ENCODE results near the gene PATJ. TPM values are rescaled to one million over a fixed set of nuclear protein-coding genes. Genes with fewer than 3 reads are reported as not detected.

The PATJ gene
- total and polyA plus RNA-seq, 2 of the 13 experiments (the other 11 are each of a cell fraction or from before 2014, with no cell fraction given): 6.2 to 16.8 TPM

DNA sequence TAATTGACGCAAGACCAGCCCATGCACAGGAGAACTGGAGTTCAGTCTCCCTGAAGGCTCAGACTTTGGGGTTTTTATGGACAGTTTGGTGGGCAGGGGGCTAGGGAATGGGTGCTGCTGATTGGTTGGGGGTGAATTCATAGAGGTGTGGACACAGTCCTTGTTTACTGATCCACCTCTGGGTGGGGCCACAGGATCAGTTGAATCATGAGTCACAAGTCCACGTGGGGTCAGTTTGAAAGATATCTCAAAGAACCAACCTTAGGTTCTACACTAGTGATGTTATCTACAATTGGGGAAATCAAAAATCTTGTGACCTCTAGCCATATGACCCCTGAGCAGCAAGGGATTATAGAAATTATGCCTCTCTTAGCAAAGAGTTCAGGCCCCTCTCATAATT, 324.4 kb downstream of the PATJ start:
- TF ChIP-seq SOX6 (IDR thresholded peaks at IDR 0.05) (no peak), SOX6 (CRISPR knock-in tag; IDR thresholded peaks at IDR 0.05) (no peak), FOSL2 (CRISPR knock-in tag; IDR thresholded peaks at IDR 0.05) (peak; percentile 28; the same call in 1 of the 2 replicates)
- ChIA-PET POLR2A (no interaction called here), CTCF (ENCODE audit: low intra/inter-chr PET ratio, low total read pairs) (no interaction called here)
- no peak overlapping the region for H2AFZ ChIP-seq (ENCODE audit: low read length)
- BruUV-seq (replicated peaks): no TSS peak
- H3K4me2 ChIP-seq (ENCODE audit: low read depth, low read length): no peak overlapping the region
- no peaks in the 10 kb centered on the region for H3K4me1 ChIP-seq (ENCODE audit: insufficient read depth, low read length)
- H3K36me3 ChIP-seq (replicated peaks in 1 of 2; ENCODE audit: control insufficient read depth in 1 of 2, insufficient read depth in 2 of 2, low read length in 2 of 2): no peaks in the 10 kb centered on the region; a peak in 1 of 5 replicates
- no peak overlapping the region for H3K27ac ChIP-seq (ENCODE audit: extremely low read length, insufficient read depth, low read length)
- H3K4me3 ChIP-seq (replicated peaks in 1 of 3; ENCODE audit: insufficient read depth in 1 of 3, low read depth in 2 of 3, low read length in 3 of 3): no peak overlapping the region
- H4K20me1 ChIP-seq (ENCODE audit: insufficient read depth, low read length): no peaks in the 10 kb centered on the region
- WGBS (ENCODE audit: low lambda C conversion rate): 100% methylated on average over 1 of the region's 2 CpGs
- no peak overlapping the region for H3K9ac ChIP-seq (ENCODE audit: insufficient read depth, low read depth, low read length)
- no peaks in the 10 kb centered on the region for H3K79me2 ChIP-seq (ENCODE audit: insufficient read depth, low read length)
- no peak for ATAC-seq
- intact Hi-C loops (cut with micrococcal nuclease; ENCODE audit: unreplicated experiment) (no loop called here), in situ Hi-C loops (cut with HindIII; ENCODE audit: extremely low pct_ligation_motif_present, low pct_unique_long_range_greater_than_20kb) (no loop called here)
- H3K9me3 ChIP-seq (ENCODE audit: low read length): 0 out of 2 replicates have a peak, but pooled peaks cover 5% of the 10 kb centered on the region
- H3K27me3 ChIP-seq (ENCODE audit: control insufficient read depth in 1 of 2, insufficient read depth in 2 of 2, low read length in 2 of 2): no peaks in the 10 kb centered on the region
- DNase-seq (ENCODE audit: low spot score): no peak
- no peak for FAIRE-seq

DNA sequence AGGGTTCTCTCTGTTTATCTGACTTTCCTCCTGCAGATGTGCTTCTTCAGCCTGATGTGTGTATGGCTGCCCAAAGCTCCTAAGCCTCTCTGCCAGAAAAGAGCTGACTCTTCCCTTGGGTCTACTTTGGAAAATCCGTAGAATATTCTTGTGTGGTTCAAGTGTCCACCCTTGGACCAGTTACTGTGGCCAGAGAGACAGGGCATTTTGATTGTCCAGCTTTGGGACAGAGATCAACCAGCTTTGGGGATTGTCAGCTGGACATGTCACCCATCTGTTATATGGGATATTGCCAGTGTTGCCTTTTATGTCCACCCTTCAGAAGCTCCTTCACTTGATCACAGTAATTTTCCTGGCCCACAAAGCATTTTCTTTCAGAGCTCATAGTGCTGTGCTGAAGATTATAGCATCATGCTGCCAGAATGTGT, 326.1 kb downstream of the PATJ start:
- FAIRE-seq (no peak), ATAC-seq (no peak), DNase-seq (ENCODE audit: low spot score) (no peak)
- Histone ChIP-seq H3K4me1 (ENCODE audit: insufficient read depth, low read length) (no peaks in the 10 kb centered on the region), H3K79me2 (ENCODE audit: insufficient read depth, low read length) (no peaks in the 10 kb centered on the region), H4K20me1 (ENCODE audit: insufficient read depth, low read length) (no peaks in the 10 kb centered on the region), H3K4me3 (replicated peaks in 1 of 3; ENCODE audit: insufficient read depth in 1 of 3, low read depth in 2 of 3, low read length in 3 of 3) (no peak overlapping the region), H2AFZ (ENCODE audit: low read length) (no peak overlapping the region), H3K27ac (ENCODE audit: extremely low read length, insufficient read depth, low read length) (no peak overlapping the region), H3K27me3 (ENCODE audit: control insufficient read depth in 1 of 2, insufficient read depth in 2 of 2, low read length in 2 of 2) (no peaks in the 10 kb centered on the region), H3K4me2 (ENCODE audit: low read depth, low read length) (no peak overlapping the region), H3K36me3 (replicated peaks in 1 of 2; ENCODE audit: control insufficient read depth in 1 of 2, insufficient read depth in 2 of 2, low read length in 2 of 2) (no peaks in the 10 kb centered on the region; a peak in 1 of 5 replicates), H3K9me3 (ENCODE audit: low read length) (0 out of 2 replicates have a peak, but pooled peaks cover 5% of the 10 kb centered on the region), H3K9ac (ENCODE audit: insufficient read depth, low read depth, low read length) (no peak overlapping the region)
- BruUV-seq (replicated peaks): no TSS peak
- 73% methylated on average over 1 of the region's 1 CpG for WGBS (ENCODE audit: low lambda C conversion rate)
- intact Hi-C loops (cut with micrococcal nuclease; ENCODE audit: unreplicated experiment): no loop called here
- POLR2A ChIA-PET: no interaction called here
- CTCF ChIA-PET (ENCODE audit: low intra/inter-chr PET ratio, low total read pairs): no interaction called here
- in situ Hi-C loops (cut with HindIII; ENCODE audit: extremely low pct_ligation_motif_present, low pct_unique_long_range_greater_than_20kb): no loop called here
- TF ChIP-seq SCMH1 (CRISPR knock-in tag; IDR thresholded peaks at IDR 0.05; ENCODE audit: borderline replicate concordance): no peak
- TF ChIP-seq ATAD3A (CRISPR knock-in tag; IDR thresholded peaks at IDR 0.05): no peak
- no peak for TF ChIP-seq YEATS4 (CRISPR knock-in tag; IDR thresholded peaks at IDR 0.05; ENCODE audit: borderline replicate concordance)
- TF ChIP-seq, protein P1, sequence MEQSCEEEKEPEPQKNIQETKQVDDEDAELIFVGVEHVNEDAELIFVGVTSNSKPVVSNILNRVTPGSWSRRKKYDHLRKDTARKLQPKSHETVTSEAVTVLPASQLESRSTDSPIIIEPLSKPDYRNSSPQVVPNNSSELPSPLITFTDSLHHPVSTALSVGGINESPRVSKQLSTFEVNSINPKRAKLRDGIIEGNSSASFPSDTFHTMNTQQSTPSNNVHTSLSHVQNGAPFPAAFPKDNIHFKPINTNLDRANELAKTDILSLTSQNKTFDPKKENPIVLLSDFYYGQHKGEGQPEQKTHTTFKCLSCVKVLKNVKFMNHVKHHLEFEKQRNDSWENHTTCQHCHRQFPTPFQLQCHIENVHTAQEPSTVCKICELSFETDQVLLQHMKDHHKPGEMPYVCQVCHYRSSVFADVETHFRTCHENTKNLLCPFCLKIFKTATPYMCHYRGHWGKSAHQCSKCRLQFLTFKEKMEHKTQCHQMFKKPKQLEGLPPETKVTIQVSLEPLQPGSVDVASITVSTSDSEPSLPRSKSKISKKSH (CRISPR knock-in tag; IDR thresholded peaks at IDR 0.05; ENCODE audit: borderline replicate concordance): no peak
- TF ChIP-seq NFRKB (IDR thresholded peaks at IDR 0.05): no peak
- TF ChIP-seq STAG1 (CRISPR knock-in tag; IDR thresholded peaks at IDR 0.05): no peak
- no peak for TF ChIP-seq EP300 (IDR thresholded peaks at IDR 0.05; ENCODE audit: low read depth in 2 of 2, low read length in 2 of 2)
- TF ChIP-seq EP300 (CRISPR knock-in tag; IDR thresholded peaks at IDR 0.05; ENCODE audit: borderline replicate concordance): no peak
- TF ChIP-seq DNMT1 (CRISPR knock-in tag; IDR thresholded peaks at IDR 0.05): no peak
- TF ChIP-seq NFKB2 (CRISPR knock-in tag; IDR thresholded peaks at IDR 0.05; ENCODE audit: borderline replicate concordance): no peak
- TF ChIP-seq TBX2 (CRISPR knock-in tag; IDR thresholded peaks at IDR 0.05; ENCODE audit: borderline replicate concordance): no peak
- TF ChIP-seq, protein P2, sequence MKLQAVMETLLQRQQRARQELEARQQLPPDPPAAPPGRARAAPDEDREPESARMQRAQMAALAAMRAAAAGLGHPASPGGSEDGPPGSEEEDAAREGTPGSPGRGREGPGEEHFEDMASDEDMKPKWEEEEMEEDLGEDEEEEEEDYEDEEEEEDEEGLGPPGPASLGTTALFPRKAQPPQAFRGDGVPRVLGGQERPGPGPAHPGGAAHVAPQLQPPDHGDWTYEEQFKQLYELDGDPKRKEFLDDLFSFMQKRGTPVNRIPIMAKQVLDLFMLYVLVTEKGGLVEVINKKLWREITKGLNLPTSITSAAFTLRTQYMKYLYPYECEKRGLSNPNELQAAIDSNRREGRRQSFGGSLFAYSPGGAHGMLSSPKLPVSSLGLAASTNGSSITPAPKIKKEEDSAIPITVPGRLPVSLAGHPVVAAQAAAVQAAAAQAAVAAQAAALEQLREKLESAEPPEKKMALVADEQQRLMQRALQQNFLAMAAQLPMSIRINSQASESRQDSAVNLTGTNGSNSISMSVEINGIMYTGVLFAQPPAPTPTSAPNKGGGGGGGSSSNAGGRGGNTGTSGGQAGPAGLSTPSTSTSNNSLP (IDR thresholded peaks at IDR 0.05; ENCODE audit: low read depth, low read length): no peak
- TF ChIP-seq CENPX (CRISPR knock-in tag; IDR thresholded peaks at IDR 0.05): no peak
- TF ChIP-seq ZNF841 (CRISPR knock-in tag; IDR thresholded peaks at IDR 0.05; ENCODE audit: borderline replicate concordance): no peak
- no peak for TF ChIP-seq RFX3 (CRISPR knock-in tag; IDR thresholded peaks at IDR 0.05)
- TF ChIP-seq ZNF615 (CRISPR knock-in tag; IDR thresholded peaks at IDR 0.05; ENCODE audit: borderline replicate concordance): no peak
